Smooth muscle cell (in vitro differentiated cells): ENCODE measurements around the gene VENTX. TPM values are rescaled to one million over a fixed set of nuclear protein-coding genes. Genes with fewer than 3 reads are reported as not detected.

Experiments
- DNase-seq: peaks from one replicate; lab custom pipeline; 2025; ENCODE audit not compliant: unreplicated experiment; lab: John Stamatoyannopoulos, UW
- H2AFZ ChIP-seq: fragments of 200-600 bp; sonication (generic); 2 replicates; pipeline ENCODE4 v1.6.0; 2016; ENCODE audit warnings: antibody characterized with exemption, low read depth, mild to moderate bottlenecking
- H3F3A ChIP-seq: fragments of 200-600 bp; sonication (generic); 2 replicates; pipeline ENCODE4 v1.6.0; 2017; ENCODE audit warnings: antibody characterized with exemption, low read depth
- H3K27ac ChIP-seq: fragments of 200-600 bp; sonication (generic); 2 replicates; pipeline ENCODE4 v1.5.1; 2016; ENCODE audit warnings: low read depth, mild to moderate bottlenecking
- H3K27me3 ChIP-seq: fragments of 200-600 bp; sonication (generic); 2 replicates; pipeline ENCODE4 v1.6.1; 2016; ENCODE audit warnings: low read depth, mild to moderate bottlenecking
- H3K36me3 ChIP-seq: fragments of 200-600 bp; sonication (generic); 2 replicates; pipeline ENCODE4 v1.5.1; 2016; ENCODE audit warnings: low read depth
- H3K4me1 ChIP-seq: fragments of 200-600 bp; sonication (generic); 2 replicates; pipeline ENCODE4 v1.5.1; 2016; ENCODE audit warnings: low read depth
- H3K4me2 ChIP-seq: fragments of 200-600 bp; sonication (generic); 2 replicates; pipeline ENCODE4 v1.6.0; 2016; ENCODE audit warnings: mild to moderate bottlenecking
- H3K4me3 ChIP-seq: fragments of 200-600 bp; sonication (generic); 2 replicates; pipeline ENCODE4 v1.5.1; 2016; ENCODE audit warnings: mild to moderate bottlenecking
- H3K79me2 ChIP-seq: fragments of 200-600 bp; sonication (generic); 2 replicates; pipeline ENCODE4 v1.6.0; 2016; ENCODE audit warnings: low read depth, mild to moderate bottlenecking
- H3K9ac ChIP-seq: fragments of 200-600 bp; sonication (generic); 2 replicates; pipeline ENCODE4 v1.6.0; 2016; ENCODE audit warnings: low read depth
- H3K9me3 ChIP-seq: fragments of 200-600 bp; sonication (generic); replicated peaks from 2 replicates; pipeline ENCODE4 v1.5.1; 2016; ENCODE audit warnings: low read depth
- H4K20me1 ChIP-seq: fragments of 200-600 bp; sonication (generic); 2 replicates; pipeline ENCODE4 v1.6.0; 2016; ENCODE audit warnings: low read depth
- CTCF ChIP-seq: fragments of 200-600 bp; sonication (generic); IDR thresholded peaks from 2 replicates; pipeline ENCODE4 v1.5.1; 2017; ENCODE audit warnings: borderline replicate concordance, mild to moderate bottlenecking, antibody characterized with exemption; ENCODE audit not compliant: insufficient read depth, poor library complexity, severe bottlenecking
- WGBS: methylation state at CpG from one replicate; pipeline ENCODE4 v1.1.7; 2016; ENCODE audit warnings: low lambda C conversion rate; 5-methylcytosine and 5-hydroxymethylcytosine counted together
- polyA plus RNA-seq: library from polyadenylated mRNA; unstranded; fragments of >200 nt; fragmentation: Nextera tagmentation; extraction: Ambion mirVana; gene quantifications from 2 replicates; pipeline ENCODE4 v1.2.1, GENCODE V29; 2016
- total RNA-seq: library from RNA; depleted of rRNA; stranded (reverse); fragments of >200 nt; gene quantifications from 2 replicates; pipeline ENCODE4 v1.2.3, GENCODE V29; 2014

Gene VENTX
- total and polyA plus RNA-seq, 2 experiments from 2014 or later, result not detected

- Histone ChIP-seq H3K27me3 (no peaks in the 10 kb centered on the region), H4K20me1 (no peaks in the 10 kb centered on the region), H3K9me3 (no peaks in the 10 kb centered on the region), H3F3A (no peaks in the 10 kb centered on the region), H3K4me2 (no peak overlapping the region), H3K9ac (no peak overlapping the region), H2AFZ (no peak overlapping the region), H3K4me3 (no peak overlapping the region), H3K36me3 (no peaks in the 10 kb centered on the region), H3K79me2 (no peaks in the 10 kb centered on the region), H3K27ac (no peak overlapping the region), H3K4me1 (peaks cover 2% of the 10 kb centered on the region)
- no peak for TF ChIP-seq CTCF
- WGBS, result 91% methylated on average over 34 of the region's 36 CpGs
- no peak for DNase-seq
These were observed 10.2 kb downstream of the VENTX start for GRCh38 chr10:133247681-133248333.

- Histone ChIP-seq H3K9ac (no peak overlapping the region), H4K20me1 (no peaks in the 10 kb centered on the region), H2AFZ (no peak overlapping the region), H3K27ac (no peak overlapping the region), H3K36me3 (no peaks in the 10 kb centered on the region), H3F3A (no peaks in the 10 kb centered on the region), H3K27me3 (no peaks in the 10 kb centered on the region), H3K4me1 (peaks cover 2% of the 10 kb centered on the region), H3K9me3 (no peaks in the 10 kb centered on the region), H3K79me2 (no peaks in the 10 kb centered on the region), H3K4me3 (no peak overlapping the region), H3K4me2 (no peak overlapping the region)
- no peak for TF ChIP-seq CTCF
- DNase-seq, result no peak
- WGBS, result 96% methylated on average over 12 of the region's 12 CpGs
These were observed 10.7 kb downstream of the VENTX start for GRCh38 chr10:133248334-133248715.

GRCh38 chr10:133249094-133249780 is 11.6 kb downstream of the VENTX start:
- no peak for TF ChIP-seq CTCF
- no peak for DNase-seq
- H3K4me2 ChIP-seq, result no peak overlapping the region
- no peaks in the 10 kb centered on the region for H3K9me3 ChIP-seq
- H3K79me2 ChIP-seq, result no peaks in the 10 kb centered on the region
- no peaks in the 10 kb centered on the region for H3K36me3 ChIP-seq
- WGBS, result 87% methylated on average over 15 of the region's 21 CpGs
- peaks cover 2% of the 10 kb centered on the region for H3K4me1 ChIP-seq
- no peak overlapping the region for H3K9ac ChIP-seq
- no peak overlapping the region for H3K4me3 ChIP-seq
- no peak overlapping the region for H3K27ac ChIP-seq
- no peaks in the 10 kb centered on the region for H3K27me3 ChIP-seq
- H2AFZ ChIP-seq, result no peak overlapping the region
- H4K20me1 ChIP-seq, result no peaks in the 10 kb centered on the region
- no peaks in the 10 kb centered on the region for H3F3A ChIP-seq
